Neural crest cell (in vitro differentiated cells): ENCODE results near the gene SCNM1. TPM values are rescaled to one million over a fixed set of nuclear protein-coding genes. Genes with fewer than 3 reads are reported as not detected.
"Not testable (repeated sequence)": the region's sequence is repeated elsewhere in the genome, so short reads cannot be mapped to it uniquely, and the experiment has no call there.

ENCODE experiments used
- DNase-seq: peaks from one replicate; pipeline ENCODE4 v3.0.0; 2021; ENCODE audit warnings: low read depth, mixed read lengths, low spot score
- H3K27ac Mint-ChIP-seq: one replicate; pipeline ENCODE4 v1.8.0; 2021; ENCODE audit warnings: mild to moderate bottlenecking, mixed read lengths; ENCODE audit not compliant: unreplicated experiment
- H3K27me3 Mint-ChIP-seq: 2 replicates; pipeline ENCODE4 v1.8.0; 2021; ENCODE audit warnings: low read depth, mild to moderate bottlenecking, mixed read lengths
- H3K36me3 Mint-ChIP-seq: 2 replicates; pipeline ENCODE4 v1.8.0; 2021; ENCODE audit warnings: low read depth, mild to moderate bottlenecking, mixed read lengths
- H3K4me1 Mint-ChIP-seq: 2 replicates; pipeline ENCODE4 v1.8.0; 2021; ENCODE audit warnings: mixed read lengths
- H3K4me3 Mint-ChIP-seq: one replicate; pipeline ENCODE4 v1.8.0; 2021; ENCODE audit warnings: mild to moderate bottlenecking, mixed read lengths
- H3K9me3 Mint-ChIP-seq: 2 replicates; pipeline ENCODE4 v1.8.0; 2021; ENCODE audit warnings: mixed read lengths
- total RNA-seq: library from RNA; stranded (reverse); gene quantifications from 2 replicates; pipeline ENCODE4 v1.2.1, GENCODE V29; 2021
- TF ChIP-seq, protein P1 (sequence below): fragments of 200-600 bp; sonication (generic); conservative IDR thresholded peaks from 2 replicates; pipeline ENCODE4 v1.5.0; 2021; ENCODE audit warnings: antibody characterized with exemption, mild to moderate bottlenecking

Gene SCNM1
- total RNA-seq, 1 donor from 2014 or later: 48.7 TPM

DNA sequence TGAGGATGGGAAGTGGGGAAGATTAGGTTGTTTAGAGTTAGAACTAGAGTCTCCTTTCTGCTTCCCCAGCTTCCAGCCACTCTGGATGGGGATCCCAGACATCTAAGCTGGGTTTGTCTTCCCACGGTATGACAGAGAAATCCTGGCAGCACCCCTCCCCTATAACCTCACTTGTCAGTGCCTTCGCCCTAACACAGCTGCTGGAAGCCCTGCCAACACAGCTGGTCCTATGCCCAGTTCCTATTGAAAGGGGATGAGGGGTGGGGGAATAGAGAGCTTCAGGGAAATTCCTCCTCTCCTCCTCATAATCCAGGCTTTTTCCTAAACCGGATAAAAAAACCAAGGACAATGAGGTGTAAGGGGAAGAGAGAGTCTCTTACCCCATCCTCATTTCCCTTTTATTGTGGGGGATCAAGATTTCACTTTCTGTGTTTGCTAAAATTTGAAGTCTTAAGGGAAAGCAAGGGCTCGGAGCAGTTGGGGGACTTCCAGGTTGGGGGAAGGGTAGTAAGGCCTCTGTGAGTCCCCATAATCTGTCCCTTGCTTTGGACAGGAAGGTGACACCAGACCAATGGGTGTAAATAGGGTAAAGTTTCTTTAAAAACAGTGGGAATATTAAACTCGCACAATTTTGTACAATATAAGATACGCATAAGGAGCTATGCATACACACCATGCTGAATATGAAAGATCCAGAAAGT lies 9.2 kb downstream of the SCNM1 start:
- no peak for DNase-seq
- Mint-ChIP-seq H3K4me3 (peak overlapping the region; percentile 13), H3K27me3 (no peaks in the 10 kb centered on the region), H3K36me3 (peaks cover 12% of the 10 kb centered on the region), H3K9me3 (no peaks in the 10 kb centered on the region), H3K27ac (no peak overlapping the region), H3K4me1 (no peaks in the 10 kb centered on the region)
- TF ChIP-seq, protein P1, sequence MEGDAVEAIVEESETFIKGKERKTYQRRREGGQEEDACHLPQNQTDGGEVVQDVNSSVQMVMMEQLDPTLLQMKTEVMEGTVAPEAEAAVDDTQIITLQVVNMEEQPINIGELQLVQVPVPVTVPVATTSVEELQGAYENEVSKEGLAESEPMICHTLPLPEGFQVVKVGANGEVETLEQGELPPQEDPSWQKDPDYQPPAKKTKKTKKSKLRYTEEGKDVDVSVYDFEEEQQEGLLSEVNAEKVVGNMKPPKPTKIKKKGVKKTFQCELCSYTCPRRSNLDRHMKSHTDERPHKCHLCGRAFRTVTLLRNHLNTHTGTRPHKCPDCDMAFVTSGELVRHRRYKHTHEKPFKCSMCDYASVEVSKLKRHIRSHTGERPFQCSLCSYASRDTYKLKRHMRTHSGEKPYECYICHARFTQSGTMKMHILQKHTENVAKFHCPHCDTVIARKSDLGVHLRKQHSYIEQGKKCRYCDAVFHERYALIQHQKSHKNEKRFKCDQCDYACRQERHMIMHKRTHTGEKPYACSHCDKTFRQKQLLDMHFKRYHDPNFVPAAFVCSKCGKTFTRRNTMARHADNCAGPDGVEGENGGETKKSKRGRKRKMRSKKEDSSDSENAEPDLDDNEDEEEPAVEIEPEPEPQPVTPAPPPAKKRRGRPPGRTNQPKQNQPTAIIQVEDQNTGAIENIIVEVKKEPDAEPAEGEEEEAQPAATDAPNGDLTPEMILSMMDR: no peak

DNA sequence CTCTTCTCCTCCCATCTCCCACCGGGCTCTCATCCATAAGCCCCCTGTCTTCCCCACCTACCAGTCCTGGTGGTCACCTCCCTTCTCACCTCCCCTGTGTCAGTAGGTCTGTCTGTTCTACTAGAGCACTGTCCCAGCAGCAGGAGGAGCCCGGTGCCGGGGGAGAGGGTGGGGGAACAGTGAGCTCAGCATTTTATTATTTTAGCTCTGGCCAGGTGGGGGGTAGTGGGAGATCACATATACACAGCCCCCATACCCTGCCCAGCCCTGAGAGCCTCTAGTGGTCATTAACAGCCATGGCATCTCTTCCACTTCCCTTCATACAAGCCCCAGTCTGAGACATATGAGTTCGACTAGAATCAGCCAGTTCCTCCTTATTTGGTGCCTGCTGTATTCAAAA lies 9.9 kb downstream of the SCNM1 start, which contains the start of gene TMOD4:
TSS of gene TMOD4 (minus strand) at position 119 of the 400 bp plus-strand sequence. CDS start 1,106 bp downstream, outside the sequence.
- H3K27ac Mint-ChIP-seq: no peak within 1 kb of the TSS
- no peak for DNase-seq
- no peaks in the 10 kb centered on the region for H3K27me3 Mint-ChIP-seq
- peak within 1 kb of the TSS; percentile 13 for H3K4me3 Mint-ChIP-seq
- no peaks in the 10 kb centered on the region for H3K9me3 Mint-ChIP-seq
- TF ChIP-seq, protein P1: peak; percentile 58
- no peaks in the 10 kb centered on the region for H3K4me1 Mint-ChIP-seq
- H3K36me3 Mint-ChIP-seq: peaks cover 16% of the 10 kb centered on the region

DNA sequence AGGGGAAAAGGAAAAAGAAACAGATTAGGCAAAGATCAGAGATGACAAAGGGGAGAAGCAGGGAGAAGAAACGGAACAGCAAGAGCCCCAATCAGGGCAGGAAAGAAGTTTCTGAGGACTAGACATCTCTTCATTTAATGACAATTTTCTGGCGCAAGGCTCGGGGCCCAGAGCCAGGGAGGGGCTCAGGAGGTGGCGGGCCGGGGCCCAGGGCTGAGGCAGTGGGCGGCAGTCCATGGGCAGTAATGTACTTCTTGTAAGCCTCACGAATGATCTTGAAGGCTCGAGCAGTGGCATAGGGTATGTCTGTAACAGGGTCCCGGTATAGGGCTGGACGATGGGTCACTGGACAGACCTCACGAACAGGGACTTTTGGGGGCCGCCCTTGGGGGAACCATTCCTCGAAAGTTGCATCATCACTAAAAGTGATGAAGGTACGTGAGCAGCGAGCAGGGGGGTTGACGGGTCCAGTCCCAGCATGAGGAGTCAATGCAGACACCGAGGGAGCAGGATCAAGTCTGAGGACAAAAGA lies 10.6 kb downstream of the SCNM1 start:
- H3K36me3 Mint-ChIP-seq: peaks cover 21% of the 10 kb centered on the region
- TF ChIP-seq, protein P1: no peak
- DNase-seq: no peak
- H3K4me3 Mint-ChIP-seq: no peak overlapping the region
- no peaks in the 10 kb centered on the region for H3K27me3 Mint-ChIP-seq
- H3K27ac Mint-ChIP-seq: no peak overlapping the region
- H3K4me1 Mint-ChIP-seq: no peaks in the 10 kb centered on the region
- no peaks in the 10 kb centered on the region for H3K9me3 Mint-ChIP-seq

DNA sequence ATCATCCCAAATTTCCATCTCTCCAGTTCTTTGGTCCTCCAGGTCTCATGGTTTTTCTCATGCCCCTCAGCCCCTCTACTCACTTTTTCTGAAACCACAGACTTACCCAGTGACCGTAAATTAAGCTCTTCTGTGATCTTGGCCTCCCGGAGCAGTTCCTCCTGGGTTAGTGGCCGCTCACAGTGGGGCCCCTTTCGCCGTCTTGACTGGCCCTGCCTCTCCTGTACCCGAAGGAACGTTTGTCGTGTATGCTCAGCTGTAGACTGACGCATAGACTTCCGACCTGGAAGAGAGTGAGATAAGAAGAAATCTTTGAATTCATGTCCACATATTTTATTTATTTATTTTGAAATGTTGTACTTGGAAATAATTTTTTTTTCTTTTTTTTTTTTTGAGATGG lies 18.3 kb downstream of the SCNM1 start:
- peaks cover 14% of the 10 kb centered on the region for H3K4me1 Mint-ChIP-seq
- H3K27me3 Mint-ChIP-seq: no peaks in the 10 kb centered on the region
- peak overlapping the region; percentile 38 for H3K27ac Mint-ChIP-seq
- no peak overlapping the region for H3K4me3 Mint-ChIP-seq
- TF ChIP-seq, protein P1: no peak
- peaks cover 26% of the 10 kb centered on the region for H3K36me3 Mint-ChIP-seq
- no peaks in the 10 kb centered on the region for H3K9me3 Mint-ChIP-seq
- no peak for DNase-seq

DNA sequence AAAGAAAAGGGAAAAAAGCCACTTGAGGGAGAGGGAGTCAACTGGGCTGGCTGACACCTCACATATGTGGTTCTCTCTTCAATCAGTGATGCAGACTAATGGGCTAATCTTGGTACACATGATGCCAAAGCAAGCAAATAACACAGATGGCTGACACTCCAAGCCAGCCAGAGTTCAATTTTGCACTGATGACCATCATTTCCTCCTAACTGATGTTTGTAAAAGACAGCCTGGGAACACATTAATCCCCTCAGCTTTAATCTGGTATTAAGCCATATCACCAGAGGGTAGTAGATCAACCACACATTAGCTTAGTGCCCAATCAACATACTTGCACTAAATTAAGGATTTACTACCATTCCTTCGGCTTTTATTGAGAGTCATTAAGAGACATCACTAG lies 21.3 kb downstream of the SCNM1 start:
- Mint-ChIP-seq H3K36me3 (peaks cover 16% of the 10 kb centered on the region), H3K4me1 (peaks cover 26% of the 10 kb centered on the region), H3K27me3 (peaks cover 6% of the 10 kb centered on the region), H3K4me3 (peak overlapping the region; percentile 61), H3K27ac (no peak overlapping the region), H3K9me3 (no peaks in the 10 kb centered on the region)
- DNase-seq: no peak
- TF ChIP-seq, protein P1: no peak

DNA sequence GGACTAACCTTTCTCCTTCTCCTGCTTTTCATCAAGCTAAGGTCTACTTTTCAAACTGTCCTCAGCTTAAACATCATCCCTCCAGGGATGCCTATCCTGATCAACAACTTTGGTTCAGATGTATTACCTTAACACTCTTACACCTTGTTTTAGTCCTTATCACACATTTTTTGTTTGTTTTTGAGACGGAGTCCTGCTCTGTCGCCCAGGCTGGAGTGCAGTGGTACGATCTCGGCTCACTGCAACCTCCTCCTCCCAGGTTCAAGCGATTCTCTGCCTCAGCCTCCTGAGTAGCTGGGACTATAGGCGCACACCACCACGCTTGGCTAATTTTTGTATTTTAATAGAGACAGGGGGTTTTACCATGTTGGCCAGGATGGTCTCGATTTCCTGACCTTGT lies 22.7 kb downstream of the SCNM1 start:
- not testable (repeated sequence) for H3K27ac Mint-ChIP-seq, DNase-seq, H3K36me3 Mint-ChIP-seq, H3K9me3 Mint-ChIP-seq
- Mint-ChIP-seq H3K27me3 (peaks cover 16% of the 10 kb centered on the region), H3K4me1 (peaks cover 26% of the 10 kb centered on the region), H3K4me3 (peak overlapping the region; percentile 100)
